Lower leg skin (tissue), 3 donors: ENCODE data around the gene TRUB1.

Experiments used
- CTCF ChIP-seq, 3 donors: fragments of 450-650 bp; IDR thresholded peaks; one replicate each; pipeline ENCODE4 v1.5.1; 2016; ENCODE audit warnings: antibody characterized with exemption in 3 of 3, mild to moderate bottlenecking in 3 of 3, moderate library complexity in 2 of 3
- POLR2A ChIP-seq, 2 donors: fragments of 450-650 bp; IDR thresholded peaks; one replicate each; pipeline ENCODE4 v1.6.1; 2016 to 2017; ENCODE audit warnings: antibody characterized with exemption in 2 of 2, mild to moderate bottlenecking in 1 of 2, moderate library complexity in 1 of 2

GRCh38 chr10:115005771-115006170, 67.8 kb downstream of the TRUB1 start:
- TF ChIP-seq POLR2A (IDR thresholded peaks at IDR 0.05), result no peak
- no peak for TF ChIP-seq CTCF (IDR thresholded peaks at IDR 0.05)
